ENCODE measurements around the gene WBP1L.

GRCh38 chr10:102845352-102845902 is 101.7 kb downstream of the WBP1L start:
- TF ChIP-seq CTCF (IDR thresholded peaks at IDR 0.05) (no peak), POLR2A (IDR thresholded peaks at IDR 0.05) (no peak)

All from vagina (tissue), 2 donors.